Duodenal mucosa (tissue), 2 donors: ENCODE results near the gene IRF2BP1.

Experiments used
- H3K27ac ChIP-seq: one replicate; pipeline ENCODE4 v1.7.0; 2013; ENCODE audit warnings: low read depth, low read length
- H3K27me3 ChIP-seq, 2 donors: one replicate each; pipeline ENCODE4 v1.7.0; 2013; ENCODE audit warnings: low read length in 2 of 2, control low read depth in 1 of 2; ENCODE audit not compliant: insufficient read depth in 2 of 2, control insufficient read depth in 1 of 2
- H3K36me3 ChIP-seq, 2 donors: one replicate each; pipeline ENCODE4 v1.7.0; 2013; ENCODE audit warnings: low read length in 2 of 2, control low read depth in 1 of 2; ENCODE audit not compliant: insufficient read depth in 2 of 2, control insufficient read depth in 1 of 2
- H3K4me1 ChIP-seq, 2 donors: one replicate each; pipeline ENCODE4 v1.7.0; 2013; ENCODE audit warnings: low read length in 2 of 2, control low read depth in 1 of 2; ENCODE audit not compliant: insufficient read depth in 2 of 2, control insufficient read depth in 1 of 2
- H3K4me3 ChIP-seq, 2 donors: one replicate each; pipeline ENCODE4 v1.7.0; 2013; ENCODE audit warnings: low read length in 2 of 2, low read depth in 1 of 2
- H3K9ac ChIP-seq, 2 donors: one replicate each; pipeline ENCODE4 v1.7.0; 2013; ENCODE audit warnings: low read length in 2 of 2, low read depth in 1 of 2
- H3K9me3 ChIP-seq, 2 donors: one replicate each; pipeline ENCODE4 v1.7.0; 2013; ENCODE audit warnings: low read length in 2 of 2, control low read depth in 1 of 2; ENCODE audit not compliant: control insufficient read depth in 1 of 2

IRF2BP1 gene

GRCh38 chr19:45834970-45835369 is 51.0 kb downstream of the IRF2BP1 start:
- H3K36me3 ChIP-seq, result peaks cover 41 to 71% of the 10 kb centered on the region in 2 donors
- no peak overlapping the region for H3K9ac ChIP-seq
- H3K27ac ChIP-seq, result no peak overlapping the region
- no peaks in the 10 kb centered on the region for H3K4me1 ChIP-seq
- H3K4me3 ChIP-seq, result no peak overlapping the region
- H3K9me3 ChIP-seq, result peaks cover 0 to 4% of the 10 kb centered on the region in 2 donors
- H3K27me3 ChIP-seq, result no peaks in the 10 kb centered on the region
